ENCODE results near the gene FKBP5. TPM values are rescaled to one million over a fixed set of nuclear protein-coding genes. Genes with fewer than 3 reads are reported as not detected.

Gene FKBP5
- total RNA-seq, 4 donors from 2014 or later = 304 to 768 (median 608) TPM

DNA sequence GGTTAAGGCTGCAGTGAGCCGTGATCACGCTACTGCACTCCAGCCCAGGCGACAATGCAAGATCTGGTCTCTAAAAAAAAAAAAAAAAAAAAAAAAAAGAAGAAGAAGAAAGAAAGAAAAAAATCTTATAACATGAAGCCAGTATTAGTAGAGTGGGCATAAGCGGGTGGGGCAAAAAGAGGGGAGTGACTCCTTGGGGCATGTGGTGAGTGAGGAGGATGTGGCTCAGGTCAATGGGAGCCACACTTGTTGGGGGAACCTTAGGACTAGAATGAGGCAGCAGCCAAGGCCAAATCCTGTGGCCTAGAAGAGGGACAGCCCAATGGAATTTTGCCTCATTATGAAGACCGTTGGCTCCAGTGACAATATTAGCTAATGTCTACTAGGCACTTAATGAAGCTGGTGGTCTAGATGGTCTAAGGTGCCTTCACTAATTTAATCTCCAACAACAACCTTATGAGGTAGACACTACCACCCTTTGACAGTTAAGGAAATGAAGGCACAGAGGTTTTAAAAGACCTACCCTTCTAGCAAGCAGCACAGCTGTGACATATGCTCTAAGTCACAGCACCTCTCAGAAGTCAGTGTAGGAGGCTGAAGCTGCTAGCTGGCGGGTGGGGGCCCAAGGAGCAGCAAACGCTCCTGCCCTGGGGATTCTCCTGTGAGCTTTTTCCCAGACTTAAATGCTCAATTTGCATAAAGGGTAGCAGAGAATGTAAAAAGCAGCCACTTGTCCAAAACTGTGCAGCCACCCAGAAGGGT, 24.5 kb upstream of the FKBP5 start:
- no peak for DNase-seq (ENCODE audit: low spot score in 2 of 2)
- Histone ChIP-seq H3K4me3 (no peak overlapping the region), H3K4me1 (peaks cover 0 to 11% (median 3%) of the 10 kb centered on the region in 4 donors), H3K9me3 (no peaks in the 10 kb centered on the region), H3K27ac (no peak overlapping the region), H3K27me3 (no peaks in the 10 kb centered on the region), H3K36me3 (no peaks in the 10 kb centered on the region)
- 83 to 87% methylated on average over 7 of the region's 7 CpGs for WGBS, 2 donors
- TF ChIP-seq CTCF (IDR thresholded peaks at IDR 0.05) = no peak
- TF ChIP-seq EP300 (IDR thresholded peaks at IDR 0.05) = no peak
- TF ChIP-seq POLR2A (IDR thresholded peaks at IDR 0.05) = no peak

- TF ChIP-seq POLR2A (IDR thresholded peaks at IDR 0.05) (no peak), EP300 (IDR thresholded peaks at IDR 0.05) (no peak), CTCF (IDR thresholded peaks at IDR 0.05) (no peak)
- WGBS, 2 donors = 94% methylated on average over 7 of the region's 7 CpGs
- DNase-seq (ENCODE audit: low spot score in 2 of 2) = no peak
Measured at GRCh38 chr6:35711731-35712130, 23.0 kb upstream of the FKBP5 start.

GRCh38 chr6:35710241-35710847, 21.6 kb upstream of the FKBP5 start:
- 82 to 92% methylated on average over 4 of the region's 4 CpGs for WGBS, 2 donors
- H3K4me3 ChIP-seq = no peak overlapping the region
- H3K9me3 ChIP-seq = no peaks in the 10 kb centered on the region
- no peak overlapping the region for H3K27ac ChIP-seq
- no peaks in the 10 kb centered on the region for H3K27me3 ChIP-seq
- TF ChIP-seq POLR2A (IDR thresholded peaks at IDR 0.05) (no peak), CTCF (IDR thresholded peaks at IDR 0.05) (no peak), EP300 (IDR thresholded peaks at IDR 0.05) (no peak)
- H3K36me3 ChIP-seq = no peaks in the 10 kb centered on the region
- no peaks in the 10 kb centered on the region for H3K4me1 ChIP-seq
- no peak for DNase-seq (ENCODE audit: low spot score in 2 of 2)

More at GRCh38 chr6:35711731-35712130, 23.0 kb upstream of the FKBP5 start:
- Histone ChIP-seq H3K27ac (no peak overlapping the region), H3K27me3 (no peaks in the 10 kb centered on the region), H3K4me1 (no peaks in the 10 kb centered on the region), H3K9me3 (no peaks in the 10 kb centered on the region), H3K4me3 (no peak overlapping the region), H3K36me3 (no peaks in the 10 kb centered on the region)

GRCh38 chr6:35708585-35708984, 19.9 kb upstream of the FKBP5 start:
- TF ChIP-seq EP300 (IDR thresholded peaks at IDR 0.05) (no peak), POLR2A (IDR thresholded peaks at IDR 0.05) (no peak), CTCF (IDR thresholded peaks at IDR 0.05) (no peak)
- Histone ChIP-seq H3K4me3 (no peak overlapping the region), H3K27ac (no peak overlapping the region), H3K36me3 (no peaks in the 10 kb centered on the region), H3K27me3 (no peaks in the 10 kb centered on the region), H3K9me3 (peaks cover 0 to 3% (median under 1%) of the 10 kb centered on the region in 4 donors), H3K4me1 (no peaks in the 10 kb centered on the region)
- DNase-seq (ENCODE audit: low spot score in 2 of 2) = no peak

GRCh38 chr6:35707714-35708407, 19.1 kb upstream of the FKBP5 start:
- Histone ChIP-seq H3K4me1 (no peaks in the 10 kb centered on the region), H3K27me3 (no peaks in the 10 kb centered on the region), H3K9me3 (peaks cover 0 to 6% (median 2%) of the 10 kb centered on the region in 4 donors), H3K27ac (no peak overlapping the region), H3K36me3 (no peaks in the 10 kb centered on the region), H3K4me3 (no peak overlapping the region)
- TF ChIP-seq POLR2A (IDR thresholded peaks at IDR 0.05) = no peak
- TF ChIP-seq EP300 (IDR thresholded peaks at IDR 0.05) = no peak
- DNase-seq (ENCODE audit: low spot score in 2 of 2) = no peak
- WGBS, 2 donors = 76 to 87% methylated on average over 4 of the region's 4 CpGs

Measured in tibial nerve (tissue), 4 donors.